GM18505 (cell line): Measurements from ENCODE around the gene TBC1D4.
A peak's percentile ranks its signal among the peaks of the same experiment; 100 is the strongest.
"Not testable (repeated sequence)": the region's sequence is repeated elsewhere in the genome, so short reads cannot be mapped to it uniquely, and the experiment has no call there.

Experiments used
- ATAC-seq: cut with Tn5 transposase; IDR thresholded peaks from one replicate; pipeline ENCODE4 v1.9.1; 2021; ENCODE audit not compliant: unreplicated experiment
- POLR2A ChIP-seq: IDR thresholded peaks from 4 replicates; pipeline ENCODE4 v1.6.1; 2011; ENCODE audit warnings: borderline replicate concordance; ENCODE audit not compliant: insufficient read depth, insufficient read length; ENCODE audit errors: extremely low read depth

Gene TBC1D4

GRCh38 chr13:75329097-75329496 lies 152.9 kb downstream of the TBC1D4 start:
- TF ChIP-seq POLR2A, result no peak
- ATAC-seq, result no peak

GRCh38 chr13:75327135-75327510 lies 154.8 kb downstream of the TBC1D4 start:
- no peak for TF ChIP-seq POLR2A
- ATAC-seq, result no peak

GRCh38 chr13:75326173-75327134 lies 155.5 kb downstream of the TBC1D4 start:
- no peak for TF ChIP-seq POLR2A
- ATAC-seq, result peak; percentile 95

- TF ChIP-seq POLR2A, result no peak
- no peak for ATAC-seq
Observed at GRCh38 chr13:75325711-75326110, 156.3 kb downstream of the TBC1D4 start.

GRCh38 chr13:75324413-75324940 lies 157.5 kb downstream of the TBC1D4 start:
- no peak for ATAC-seq
- TF ChIP-seq POLR2A, result no peak

- no peak for ATAC-seq
- TF ChIP-seq POLR2A, result no peak
Observed at GRCh38 chr13:75321084-75321483, 160.9 kb downstream of the TBC1D4 start.

GRCh38 chr13:75319254-75319653 lies 162.7 kb downstream of the TBC1D4 start:
- ATAC-seq, result no peak

GRCh38 chr13:75318138-75318833 lies 163.7 kb downstream of the TBC1D4 start:
- TF ChIP-seq POLR2A, result no peak
- ATAC-seq, result no peak

More at GRCh38 chr13:75319254-75319653, 162.7 kb downstream of the TBC1D4 start:
- TF ChIP-seq POLR2A, result no peak

GRCh38 chr13:75316427-75316826 lies 165.5 kb downstream of the TBC1D4 start:
- no peak for TF ChIP-seq POLR2A
- no peak for ATAC-seq

GRCh38 chr13:75312884-75313520 lies 169.0 kb downstream of the TBC1D4 start:
- peak; percentile 48 for ATAC-seq
- no peak for TF ChIP-seq POLR2A

GRCh38 chr13:75309981-75310580 lies 171.9 kb downstream of the TBC1D4 start:
- no peak for ATAC-seq
- TF ChIP-seq POLR2A, result no peak

- TF ChIP-seq POLR2A, result no peak
- no peak for ATAC-seq
Observed at GRCh38 chr13:75308222-75308621, 173.7 kb downstream of the TBC1D4 start.

- TF ChIP-seq POLR2A, result no peak
- no peak for ATAC-seq
Observed at GRCh38 chr13:75307370-75307949, 174.5 kb downstream of the TBC1D4 start.

GRCh38 chr13:75306967-75307366 lies 175.0 kb downstream of the TBC1D4 start:
- not testable (repeated sequence) for ATAC-seq
